GM10248 (cell line): ENCODE results near the gene KEL.

Experiments
- CTCF ChIA-PET: fragments of 300-600 bp; sonication (Branson Sonifier 250); formaldehyde crosslinking; extraction: SDS; loops from one replicate; lab custom pipeline; 2021; ENCODE audit warnings: antibody characterized with exemption; lab: Yijun Ruan, JAX
- POLR2A ChIA-PET: fragments of 350-650 bp; sonication (Branson Sonifier 250); formaldehyde crosslinking; extraction: SDS; loops from one replicate; lab custom pipeline; 2020; ENCODE audit warnings: antibody characterized with exemption; lab: Yijun Ruan, JAX
- DNase-seq: peaks from one replicate; pipeline ENCODE4 v3.0.0; 2012; ENCODE audit errors: extremely low spot score
- TF ChIP-seq, protein P1 (sequence below): IDR thresholded peaks from 2 replicates; pipeline ENCODE4 v1.5.1; 2012; ENCODE audit warnings: mild to moderate bottlenecking, low read depth; ENCODE audit errors: extremely low read depth, missing control alignments, control extremely low read depth

The KEL gene, protein sequence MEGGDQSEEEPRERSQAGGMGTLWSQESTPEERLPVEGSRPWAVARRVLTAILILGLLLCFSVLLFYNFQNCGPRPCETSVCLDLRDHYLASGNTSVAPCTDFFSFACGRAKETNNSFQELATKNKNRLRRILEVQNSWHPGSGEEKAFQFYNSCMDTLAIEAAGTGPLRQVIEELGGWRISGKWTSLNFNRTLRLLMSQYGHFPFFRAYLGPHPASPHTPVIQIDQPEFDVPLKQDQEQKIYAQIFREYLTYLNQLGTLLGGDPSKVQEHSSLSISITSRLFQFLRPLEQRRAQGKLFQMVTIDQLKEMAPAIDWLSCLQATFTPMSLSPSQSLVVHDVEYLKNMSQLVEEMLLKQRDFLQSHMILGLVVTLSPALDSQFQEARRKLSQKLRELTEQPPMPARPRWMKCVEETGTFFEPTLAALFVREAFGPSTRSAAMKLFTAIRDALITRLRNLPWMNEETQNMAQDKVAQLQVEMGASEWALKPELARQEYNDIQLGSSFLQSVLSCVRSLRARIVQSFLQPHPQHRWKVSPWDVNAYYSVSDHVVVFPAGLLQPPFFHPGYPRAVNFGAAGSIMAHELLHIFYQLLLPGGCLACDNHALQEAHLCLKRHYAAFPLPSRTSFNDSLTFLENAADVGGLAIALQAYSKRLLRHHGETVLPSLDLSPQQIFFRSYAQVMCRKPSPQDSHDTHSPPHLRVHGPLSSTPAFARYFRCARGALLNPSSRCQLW

DNA sequence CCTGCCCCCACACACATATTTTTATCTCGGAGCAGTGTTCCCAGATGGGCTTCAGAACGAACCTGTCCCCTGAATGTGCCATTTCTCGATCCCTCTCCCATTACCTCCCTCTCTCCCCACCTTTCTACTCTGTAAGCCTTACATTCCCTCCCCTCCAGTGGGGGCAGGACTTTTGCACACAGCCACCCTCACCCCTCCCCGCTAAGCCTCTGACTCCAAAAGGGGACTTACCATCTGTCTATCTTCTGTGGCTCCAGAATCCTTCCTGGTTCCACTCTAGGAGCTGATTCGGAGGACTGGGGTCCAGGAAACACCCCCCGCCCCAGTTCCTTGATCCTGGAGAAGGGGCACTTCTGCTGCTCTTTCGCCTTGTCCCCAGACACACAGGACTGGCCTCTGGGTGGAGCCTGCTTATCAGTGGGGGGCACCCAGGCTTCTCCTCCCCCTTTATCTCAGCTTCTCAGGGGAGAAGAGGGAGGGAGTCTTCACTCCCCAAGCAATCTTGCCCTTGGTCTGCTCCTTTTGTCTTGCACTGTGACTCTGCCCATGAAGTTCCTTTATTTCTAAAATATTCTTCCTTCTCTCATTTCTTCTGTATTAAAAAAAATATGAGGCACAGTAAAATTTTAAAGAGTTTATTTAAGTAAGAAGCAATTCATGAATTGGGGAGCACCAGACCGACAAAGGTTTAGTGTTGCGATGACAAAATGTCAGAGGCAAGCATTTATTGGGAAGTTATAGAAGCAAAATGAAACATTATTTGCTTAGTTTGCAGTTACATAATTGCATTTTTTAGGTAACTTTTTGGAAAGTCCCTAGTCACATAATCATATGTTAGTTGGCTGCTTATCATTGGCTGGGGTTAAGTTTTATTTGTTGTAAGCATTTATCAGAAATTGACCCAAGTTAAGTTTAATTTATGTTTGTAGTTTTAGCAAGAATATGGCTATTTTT is at the start of gene KEL:
Gene KEL (minus strand): TSS at position 391 of the 954 bp plus-strand sequence. CDS start 157 bp downstream, at position 234.
- ChIA-PET CTCF (interaction anchor here (1.0 kb wide), 1 partner anchor 9 kb away, joined by 3 read pairs; no protein-coding TSS in a partner anchor), POLR2A (no interaction called here)
- DNase-seq = no peak
- TF ChIP-seq, protein P1, sequence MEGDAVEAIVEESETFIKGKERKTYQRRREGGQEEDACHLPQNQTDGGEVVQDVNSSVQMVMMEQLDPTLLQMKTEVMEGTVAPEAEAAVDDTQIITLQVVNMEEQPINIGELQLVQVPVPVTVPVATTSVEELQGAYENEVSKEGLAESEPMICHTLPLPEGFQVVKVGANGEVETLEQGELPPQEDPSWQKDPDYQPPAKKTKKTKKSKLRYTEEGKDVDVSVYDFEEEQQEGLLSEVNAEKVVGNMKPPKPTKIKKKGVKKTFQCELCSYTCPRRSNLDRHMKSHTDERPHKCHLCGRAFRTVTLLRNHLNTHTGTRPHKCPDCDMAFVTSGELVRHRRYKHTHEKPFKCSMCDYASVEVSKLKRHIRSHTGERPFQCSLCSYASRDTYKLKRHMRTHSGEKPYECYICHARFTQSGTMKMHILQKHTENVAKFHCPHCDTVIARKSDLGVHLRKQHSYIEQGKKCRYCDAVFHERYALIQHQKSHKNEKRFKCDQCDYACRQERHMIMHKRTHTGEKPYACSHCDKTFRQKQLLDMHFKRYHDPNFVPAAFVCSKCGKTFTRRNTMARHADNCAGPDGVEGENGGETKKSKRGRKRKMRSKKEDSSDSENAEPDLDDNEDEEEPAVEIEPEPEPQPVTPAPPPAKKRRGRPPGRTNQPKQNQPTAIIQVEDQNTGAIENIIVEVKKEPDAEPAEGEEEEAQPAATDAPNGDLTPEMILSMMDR = no peak

DNA sequence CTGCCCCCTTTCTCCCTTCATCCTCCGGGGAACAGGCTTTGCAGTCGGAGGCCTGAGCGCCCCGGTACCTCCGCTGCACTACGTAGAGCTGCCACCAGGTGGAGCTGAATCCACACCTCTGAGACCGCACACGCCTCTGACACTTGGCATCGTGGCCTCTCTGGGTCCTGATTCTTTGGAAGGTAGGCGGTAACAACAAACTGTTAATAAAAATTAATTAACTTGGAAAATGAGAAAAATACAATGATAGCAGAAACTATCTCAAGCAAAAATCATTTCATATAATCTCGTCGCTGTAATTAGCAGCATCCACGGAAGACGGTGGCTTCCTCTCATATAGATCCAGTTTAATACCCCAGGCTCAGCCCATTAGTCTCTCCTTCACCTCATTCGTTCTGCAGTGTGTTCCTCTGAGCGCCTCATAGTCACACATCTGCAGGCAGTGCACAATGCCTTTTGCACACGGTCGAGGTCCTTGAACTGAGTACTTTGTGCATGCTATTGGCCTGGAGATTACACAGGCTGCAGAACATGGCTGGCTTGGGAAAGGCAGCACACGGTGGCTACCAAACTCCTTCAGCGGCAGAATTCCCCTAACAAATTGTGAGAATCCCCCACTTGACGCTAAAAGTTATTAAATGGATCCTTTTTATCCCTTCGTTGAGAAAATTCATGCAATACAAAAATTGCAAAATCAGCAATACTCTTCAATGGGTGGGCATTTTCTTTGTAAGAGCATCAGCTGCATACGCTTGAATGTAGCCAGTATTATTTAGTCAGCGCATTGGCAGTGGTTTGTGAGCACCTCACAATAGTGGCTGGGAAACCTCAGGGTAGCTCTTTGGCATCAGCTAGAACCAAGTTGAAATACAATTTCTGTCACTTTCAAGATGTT is 46.1 kb upstream of the KEL start:
- CTCF ChIA-PET = interaction anchor here (0.6 to 22.7 kb wide), 20 partner anchors 8 to 450 kb away, joined by 3 to 495 read pairs (median 4); partner anchors contain the start of gene TAS2R40
- TF ChIP-seq, protein P1 = peak; percentile 96
- peak; percentile 69 for DNase-seq
- POLR2A ChIA-PET = no interaction called here

DNA sequence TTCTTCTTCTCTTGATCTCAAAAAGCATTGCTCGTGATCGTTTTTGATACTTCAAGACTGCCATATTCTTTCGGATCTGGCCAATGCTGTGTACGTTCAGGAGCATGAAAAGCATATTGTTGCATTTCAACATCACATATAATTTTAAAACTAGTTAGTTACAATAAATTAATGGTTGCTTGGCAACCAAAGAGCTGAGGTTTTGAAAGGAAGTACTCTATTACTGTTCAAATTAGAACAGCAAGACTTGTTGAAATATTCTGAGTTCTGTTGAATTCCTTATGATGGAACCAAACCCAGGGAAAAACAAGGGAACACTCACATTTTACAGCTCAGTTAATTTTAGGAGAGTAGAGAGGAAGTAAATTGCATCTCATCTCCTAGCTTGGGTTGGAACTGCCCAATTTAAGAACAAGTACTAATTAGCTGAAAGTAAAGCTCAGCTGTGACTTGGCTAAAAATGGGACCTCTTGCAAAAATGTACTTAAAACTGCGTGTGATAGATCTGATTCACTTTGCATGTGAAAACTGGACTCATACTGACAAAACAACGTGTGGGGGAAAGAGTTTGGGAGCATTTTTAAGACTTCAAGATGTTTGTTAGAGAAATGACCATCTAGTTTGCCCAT is 43.6 kb upstream of the KEL start:
- ChIA-PET CTCF (interaction anchor here (1.0 to 22.7 kb wide), 9 partner anchors 11 to 401 kb away, joined by 3 to 495 read pairs (median 10); partner anchors contain the start of gene TAS2R40), POLR2A (no interaction called here)
- DNase-seq = no peak
- TF ChIP-seq, protein P1 = no peak

DNA sequence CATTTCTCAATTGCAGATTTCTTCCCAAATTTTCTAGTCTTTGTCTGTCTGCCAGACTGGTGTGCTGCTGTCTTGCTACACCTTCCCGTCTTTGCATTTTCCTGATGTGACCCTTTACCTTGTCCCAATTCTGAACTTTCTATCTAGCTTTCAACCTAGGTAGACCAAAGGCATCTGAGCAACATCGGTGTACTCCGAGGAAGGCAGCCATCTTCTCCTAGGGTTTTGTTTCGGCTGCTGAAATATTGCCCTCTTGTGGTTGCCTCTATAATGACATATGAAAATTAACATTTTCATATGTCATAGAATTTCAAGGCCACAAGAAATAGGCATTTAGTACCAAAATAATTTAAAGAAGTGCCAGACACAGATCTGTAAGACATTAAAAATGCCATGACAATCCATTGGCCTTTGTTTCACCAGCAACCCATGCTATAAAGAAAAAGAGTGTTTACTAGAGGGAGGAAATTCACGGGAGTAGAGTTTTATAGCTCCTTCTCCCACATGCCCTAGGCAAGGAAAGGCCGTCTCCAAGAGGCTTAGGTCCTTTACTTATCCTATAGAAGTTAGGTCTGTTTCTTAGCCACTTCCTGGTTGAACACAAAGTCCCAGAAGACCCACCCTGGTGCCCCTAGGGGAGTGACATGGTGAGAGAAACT is 41.4 kb upstream of the KEL start:
- CTCF ChIA-PET = interaction anchor here (0.6 to 22.7 kb wide), 39 partner anchors 9 to 469 kb away, joined by 3 to 495 read pairs (median 4); partner anchors contain the start of genes EPHB6 and TAS2R40
- POLR2A ChIA-PET = no interaction called here
- TF ChIP-seq, protein P1 = peak; percentile 62
- peak; percentile 60 for DNase-seq

DNA sequence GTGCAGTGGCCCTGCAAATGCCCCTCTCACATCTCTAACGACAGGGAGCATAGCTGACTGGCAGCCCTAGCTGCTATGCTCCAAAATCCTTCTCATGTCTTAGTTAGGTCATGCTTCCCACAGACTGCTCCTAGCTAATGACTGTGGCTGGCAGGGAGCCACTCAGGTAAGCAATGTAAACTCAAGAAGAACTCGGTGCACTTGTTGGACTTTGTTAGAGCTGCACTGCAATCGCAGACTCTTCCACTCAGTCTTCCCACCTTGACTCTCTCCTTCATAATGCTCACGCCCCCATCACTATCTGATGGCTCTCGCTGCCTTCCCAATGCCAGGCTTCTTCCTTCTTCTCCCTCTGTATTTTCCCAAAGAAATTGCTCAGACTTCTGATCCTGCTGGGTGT is 40.7 kb upstream of the KEL start:
- CTCF ChIA-PET = interaction anchor here (0.7 to 22.7 kb wide), 38 partner anchors 10 to 445 kb away, joined by 3 to 495 read pairs (median 4); partner anchors contain the start of genes EPHB6 and TAS2R40
- DNase-seq = no peak
- POLR2A ChIA-PET = no interaction called here
- TF ChIP-seq, protein P1 = no peak
